Neuronal stem cell (in vitro differentiated cells): ENCODE results near the gene CPT1C.

Experiments
- DNase-seq: peaks from one replicate; pipeline ENCODE4 v3.0.0-alpha.2; 2013; ENCODE audit warnings: low spot score
- H2AFZ ChIP-seq: one replicate; pipeline ENCODE4 v1.6.1; 2013; ENCODE audit warnings: mild to moderate bottlenecking, low read length, inconsistent platforms
- H2AK5ac ChIP-seq: 2 replicates; pipeline ENCODE4 v1.6.1; 2013; ENCODE audit warnings: low read depth, mild to moderate bottlenecking, inconsistent platforms, low read length, moderate library complexity, mixed read lengths
- H2BK120ac ChIP-seq: 2 replicates; pipeline ENCODE4 v1.6.1; 2013; ENCODE audit warnings: low read depth, mild to moderate bottlenecking, inconsistent platforms, low read length, moderate library complexity, mixed read lengths
- H2BK12ac ChIP-seq: one replicate; pipeline ENCODE4 v1.6.1; 2013; ENCODE audit warnings: low read length, inconsistent platforms
- H2BK15ac ChIP-seq: 2 replicates; pipeline ENCODE4 v1.6.1; 2013; ENCODE audit warnings: mild to moderate bottlenecking, low read length, inconsistent platforms, mixed read lengths
- H2BK5ac ChIP-seq: one replicate; pipeline ENCODE4 v1.6.1; 2013; ENCODE audit warnings: inconsistent platforms, mild to moderate bottlenecking, low read length, moderate library complexity
- H3K14ac ChIP-seq: one replicate; pipeline ENCODE4 v1.6.1; 2013; ENCODE audit warnings: low read length, inconsistent platforms
- H3K18ac ChIP-seq: 2 replicates; pipeline ENCODE4 v1.6.1; 2013; ENCODE audit warnings: low read length, inconsistent platforms
- H3K23ac ChIP-seq: 2 replicates; pipeline ENCODE4 v1.6.1; 2013; ENCODE audit warnings: low read depth, mild to moderate bottlenecking, mixed read lengths, low read length, inconsistent platforms; ENCODE audit not compliant: poor library complexity
- H3K27ac ChIP-seq: replicated peaks from 3 replicates; pipeline ENCODE4 v1.5.1; 2013; ENCODE audit warnings: low read length, inconsistent platforms
- H3K27me3 ChIP-seq, 3 experiments: 2 replicates each; pipeline ENCODE4 v1.6.1; 2013; ENCODE audit warnings: low read length in 3 of 3, mild to moderate bottlenecking in 2 of 3, inconsistent platforms in 1 of 3, low read depth in 1 of 3, mixed read lengths in 1 of 3, moderate library complexity in 1 of 3; ENCODE audit not compliant: control insufficient read depth in 3 of 3, insufficient read depth in 3 of 3
- H3K36me3 ChIP-seq, 2 donors: replicated peaks in 1 of 2; 2 replicates each; pipeline ENCODE4 v1.6.1; 2013; ENCODE audit warnings: low read length in 2 of 2; ENCODE audit not compliant: control insufficient read depth in 2 of 2, insufficient read depth in 2 of 2
- H3K4ac ChIP-seq: 2 replicates; pipeline ENCODE4 v1.6.1; 2013; ENCODE audit warnings: inconsistent platforms, mild to moderate bottlenecking, low read length, moderate library complexity
- H3K4me1 ChIP-seq, 2 donors: 1 replicate in 1 of 2; 2 replicates in 1 of 2; pipeline ENCODE4 v1.6.1; 2013; ENCODE audit warnings: low read length in 2 of 2, low read depth in 1 of 2; ENCODE audit not compliant: control insufficient read depth in 2 of 2, insufficient read depth in 1 of 2
- H3K4me2 ChIP-seq: one replicate; pipeline ENCODE4 v1.6.1; 2013; ENCODE audit warnings: mild to moderate bottlenecking, low read length, inconsistent platforms; ENCODE audit not compliant: insufficient read depth, poor library complexity, severe bottlenecking
- H3K4me3 ChIP-seq, 2 donors: 2 replicates each; pipeline ENCODE4 v1.5.1; 2013; ENCODE audit warnings: low read length in 2 of 2, mild to moderate bottlenecking in 2 of 2, inconsistent platforms in 1 of 2, moderate library complexity in 1 of 2
- H3K79me1 ChIP-seq: one replicate; pipeline ENCODE4 v1.6.1; 2013; ENCODE audit warnings: low read depth, mild to moderate bottlenecking, inconsistent platforms, low read length, moderate library complexity
- H3K9ac ChIP-seq: one replicate; pipeline ENCODE4 v1.6.1; 2013; ENCODE audit warnings: mild to moderate bottlenecking, low read depth, low read length, inconsistent platforms; ENCODE audit not compliant: poor library complexity
- H3K9me3 ChIP-seq, 2 donors: replicated peaks in 1 of 2; 2 replicates each; pipeline versions ENCODE3 to v1.6.1; 2013; ENCODE audit warnings: low read length in 2 of 2, mild to moderate bottlenecking in 2 of 2, inconsistent platforms in 1 of 2, low read depth in 1 of 2, mixed read lengths in 1 of 2, moderate library complexity in 1 of 2; ENCODE audit not compliant: control insufficient read depth in 2 of 2, insufficient read depth in 1 of 2
- H4K8ac ChIP-seq: one replicate; pipeline ENCODE4 v1.6.1; 2013; ENCODE audit warnings: low read depth, mild to moderate bottlenecking, inconsistent platforms, low read length, moderate library complexity
- H4K91ac ChIP-seq: one replicate; pipeline ENCODE4 v1.6.1; 2013; ENCODE audit warnings: low read length, low read depth, mild to moderate bottlenecking, inconsistent platforms; ENCODE audit not compliant: poor library complexity
- WGBS, 2 donors: extraction: QIAGEN DNeasy Blood & Tissue Kit; methylation state at CpG; one replicate each; pipeline ENCODE4 v1.1.7; 2013; ENCODE audit warnings: missing lambda C conversion rate in 2 of 2, mixed read lengths in 1 of 2; ENCODE audit not compliant: insufficient read length in 2 of 2, insufficient replicate concordance in 1 of 2; ENCODE audit errors: extremely low coverage in 2 of 2; 5-methylcytosine and 5-hydroxymethylcytosine counted together

CPT1C gene

GRCh38 chr19:49653466-49653806 lies 37.5 kb upstream of the CPT1C start:
- H3K4ac ChIP-seq = no peak overlapping the region
- H3K9ac ChIP-seq = no peak overlapping the region
- no peak overlapping the region for H3K27ac ChIP-seq
- H3K23ac ChIP-seq = peak overlapping the region; percentile 31
- no peak overlapping the region for H2AK5ac ChIP-seq
- peaks cover 26% of the 10 kb centered on the region for H3K79me1 ChIP-seq
- no peak overlapping the region for H3K4me2 ChIP-seq
- H3K18ac ChIP-seq = no peak overlapping the region
- no peak overlapping the region for H3K4me3 ChIP-seq
- no peak overlapping the region for H2BK5ac ChIP-seq
- H2AFZ ChIP-seq = no peak overlapping the region
- no CpG with 5 or more reads among the region's 13 CpGs for WGBS, 2 donors
- H3K9me3 ChIP-seq = no peaks in the 10 kb centered on the region
- H2BK120ac ChIP-seq = no peak overlapping the region
- H3K14ac ChIP-seq = no peak overlapping the region
- no peak overlapping the region for H2BK12ac ChIP-seq
- no peaks in the 10 kb centered on the region for H3K4me1 ChIP-seq
- no peak overlapping the region for H4K8ac ChIP-seq
- no peaks in the 10 kb centered on the region for H3K27me3 ChIP-seq
- peaks cover 59 to 90% of the 10 kb centered on the region in 2 donors for H3K36me3 ChIP-seq
- H4K91ac ChIP-seq = no peak overlapping the region
- no peak for DNase-seq
- H2BK15ac ChIP-seq = no peak overlapping the region

GRCh38 chr19:49654581-49654980 lies 36.3 kb upstream of the CPT1C start:
- Histone ChIP-seq H3K14ac (no peak overlapping the region), H4K91ac (no peak overlapping the region), H3K36me3 (peaks cover 66 to 92% of the 10 kb centered on the region in 2 donors)

GRCh38 chr19:49655570-49656455 lies 35.1 kb upstream of the CPT1C start:
- no peak overlapping the region for H4K8ac ChIP-seq
- H2BK5ac ChIP-seq = no peak overlapping the region
- H3K36me3 ChIP-seq = peaks cover 64 to 92% of the 10 kb centered on the region in 2 donors
- H2BK12ac ChIP-seq = no peak overlapping the region
- no peak for DNase-seq
- H3K4me1 ChIP-seq = no peaks in the 10 kb centered on the region
- H3K18ac ChIP-seq = no peak overlapping the region
- H2AK5ac ChIP-seq = no peak overlapping the region
- H2BK120ac ChIP-seq = no peak overlapping the region
- H3K27me3 ChIP-seq = no peaks in the 10 kb centered on the region
- H3K27ac ChIP-seq = no peak overlapping the region
- H3K9ac ChIP-seq = no peak overlapping the region
- no peak overlapping the region for H3K4ac ChIP-seq
- no peak overlapping the region for H2AFZ ChIP-seq
- WGBS, 2 donors = no CpG with 5 or more reads among the region's 23 CpGs
- peak overlapping the region; percentile 34 for H3K23ac ChIP-seq
- no peak overlapping the region for H3K14ac ChIP-seq
- no peak overlapping the region for H4K91ac ChIP-seq
- H3K9me3 ChIP-seq = peaks cover 4 to 5% of the 10 kb centered on the region in 2 donors
- H3K4me2 ChIP-seq = no peak overlapping the region
- no peak overlapping the region for H3K4me3 ChIP-seq
- peaks cover 23% of the 10 kb centered on the region for H3K79me1 ChIP-seq
- H2BK15ac ChIP-seq = no peak overlapping the region

More at GRCh38 chr19:49654581-49654980, 36.3 kb upstream of the CPT1C start:
- Histone ChIP-seq H3K9me3 (no peaks in the 10 kb centered on the region), H2AFZ (no peak overlapping the region), H2BK15ac (no peak overlapping the region), H3K4me1 (no peaks in the 10 kb centered on the region), H3K4ac (no peak overlapping the region), H3K4me3 (no peak overlapping the region), H2BK12ac (no peak overlapping the region), H3K79me1 (peaks cover 25% of the 10 kb centered on the region), H4K8ac (no peak overlapping the region), H2BK120ac (no peak overlapping the region), H3K4me2 (no peak overlapping the region), H3K18ac (peak overlapping the region; percentile 28), H2BK5ac (no peak overlapping the region), H3K27me3 (no peaks in the 10 kb centered on the region), H2AK5ac (no peak overlapping the region), H3K9ac (no peak overlapping the region), H3K23ac (no peak overlapping the region), H3K27ac (no peak overlapping the region)
- DNase-seq = no peak
- WGBS, 2 donors = no CpG with 5 or more reads among the region's 10 CpGs

GRCh38 chr19:49656456-49657109 lies 34.3 kb upstream of the CPT1C start:
- H3K4me2 ChIP-seq = no peak overlapping the region
- H4K8ac ChIP-seq = no peak overlapping the region

More at GRCh38 chr19:49656456-49657109, 34.3 kb upstream of the CPT1C start:
- H3K79me1 ChIP-seq = peaks cover 23% of the 10 kb centered on the region
- no peak for DNase-seq
- no peak overlapping the region for H4K91ac ChIP-seq
- H2AFZ ChIP-seq = no peak overlapping the region
- peaks cover 4 to 5% of the 10 kb centered on the region in 2 donors for H3K9me3 ChIP-seq
- no peak overlapping the region for H2AK5ac ChIP-seq
- no peak overlapping the region for H2BK12ac ChIP-seq
- no CpG with 5 or more reads among the region's 17 CpGs for WGBS, 2 donors
- H2BK15ac ChIP-seq = no peak overlapping the region
- H3K4me1 ChIP-seq = no peaks in the 10 kb centered on the region
- H3K23ac ChIP-seq = peak overlapping the region; percentile 34
- no peak overlapping the region for H3K4ac ChIP-seq
- no peak overlapping the region for H2BK120ac ChIP-seq
- no peak overlapping the region for H3K14ac ChIP-seq
- no peak overlapping the region for H3K27ac ChIP-seq
- no peak overlapping the region for H3K18ac ChIP-seq
- H3K9ac ChIP-seq = no peak overlapping the region
- no peaks in the 10 kb centered on the region for H3K27me3 ChIP-seq
- peaks cover 67 to 95% of the 10 kb centered on the region in 2 donors for H3K36me3 ChIP-seq
- H2BK5ac ChIP-seq = no peak overlapping the region
- peak overlapping the region in 1 of 2 donors; percentile 51 for H3K4me3 ChIP-seq
